H9 (cell line): Measurements from ENCODE around the gene CAB39. TPM values are rescaled to one million over a fixed set of nuclear protein-coding genes. Genes with fewer than 3 reads are reported as not detected.

Experiments used
- DNase-seq: peaks from one replicate; pipeline ENCODE4 v3.0.0-alpha.2; 2017
- H2AFZ ChIP-seq: one replicate; pipeline ENCODE4 v1.6.1; 2013; ENCODE audit warnings: mild to moderate bottlenecking, low read length, control low read depth, moderate library complexity
- H2AK5ac ChIP-seq: 2 replicates; pipeline ENCODE4 v1.6.1; 2013; ENCODE audit warnings: low read length, control low read depth, mixed read lengths; ENCODE audit not compliant: insufficient read length
- H2BK120ac ChIP-seq: one replicate; pipeline ENCODE4 v1.6.1; 2013; ENCODE audit warnings: low read depth, mild to moderate bottlenecking, low read length, control low read depth, inconsistent platforms; ENCODE audit not compliant: poor library complexity, severe bottlenecking
- H2BK12ac ChIP-seq: 2 replicates; pipeline ENCODE4 v1.6.1; 2013; ENCODE audit warnings: low read length, control low read depth, mixed read lengths, low read depth; ENCODE audit not compliant: insufficient read length
- H2BK15ac ChIP-seq: 2 replicates; pipeline ENCODE4 v1.6.1; 2013; ENCODE audit warnings: low read depth, low read length, control low read depth
- H2BK20ac ChIP-seq: one replicate; pipeline ENCODE4 v1.6.1; 2013; ENCODE audit warnings: low read depth, mild to moderate bottlenecking, low read length, control low read depth, inconsistent platforms; ENCODE audit not compliant: poor library complexity, severe bottlenecking
- H2BK5ac ChIP-seq: 2 replicates; pipeline ENCODE4 v1.6.1; 2013; ENCODE audit warnings: low read length, control low read depth, mixed read lengths; ENCODE audit not compliant: insufficient read length
- H3K14ac ChIP-seq: 2 replicates; pipeline ENCODE4 v1.6.1; 2013; ENCODE audit warnings: low read length, control low read depth; ENCODE audit not compliant: insufficient read depth
- H3K18ac ChIP-seq: 2 replicates; pipeline ENCODE4 v1.6.1; 2013; ENCODE audit warnings: low read depth, mild to moderate bottlenecking, mixed read lengths, low read length, control low read depth; ENCODE audit not compliant: insufficient read length
- H3K23ac ChIP-seq: 2 replicates; pipeline ENCODE4 v1.6.1; 2013; ENCODE audit warnings: low read length, control low read depth, mixed read lengths, low read depth; ENCODE audit not compliant: insufficient read length
- H3K23me2 ChIP-seq: 2 replicates; pipeline ENCODE4 v1.6.1; 2013; ENCODE audit warnings: low read depth, mild to moderate bottlenecking, mixed read lengths, low read length, control low read depth; ENCODE audit not compliant: insufficient read length, poor library complexity, severe bottlenecking
- H3K27ac ChIP-seq: 2 replicates; pipeline ENCODE4 v1.5.1; 2013; ENCODE audit warnings: low read length, control low read depth, mixed read lengths, low read depth; ENCODE audit not compliant: insufficient read length
- H3K27me3 ChIP-seq: 2 replicates; pipeline ENCODE4 v1.6.1; 2013; ENCODE audit warnings: low read length, control low read depth, inconsistent platforms; ENCODE audit not compliant: insufficient read depth
- H3K4ac ChIP-seq: 2 replicates; pipeline ENCODE4 v1.6.1; 2013; ENCODE audit warnings: low read depth, mild to moderate bottlenecking, control low read depth, inconsistent platforms, low read length, moderate library complexity
- H3K4me1 ChIP-seq: 2 replicates; pipeline ENCODE4 v1.6.1; 2013; ENCODE audit warnings: low read length, control low read depth, inconsistent platforms; ENCODE audit not compliant: insufficient read depth
- H3K4me2 ChIP-seq: 2 replicates; pipeline ENCODE4 v1.6.1; 2013; ENCODE audit warnings: low read length, control low read depth, mixed read lengths; ENCODE audit not compliant: insufficient read length, insufficient read depth
- H3K56ac ChIP-seq: 2 replicates; pipeline ENCODE4 v1.6.1; 2013; ENCODE audit warnings: low read depth, mild to moderate bottlenecking, mixed read lengths, low read length, control low read depth; ENCODE audit not compliant: insufficient read length
- H3K79me1 ChIP-seq: 2 replicates; pipeline ENCODE4 v1.6.1; 2013; ENCODE audit warnings: low read depth, mild to moderate bottlenecking, moderate library complexity, low read length, control low read depth, inconsistent platforms; ENCODE audit not compliant: insufficient read depth, poor library complexity, severe bottlenecking
- H3K79me2 ChIP-seq: 2 replicates; pipeline ENCODE4 v1.6.1; 2013; ENCODE audit warnings: low read length, control low read depth, inconsistent platforms; ENCODE audit not compliant: insufficient read depth
- H3K9ac ChIP-seq: 2 replicates; pipeline ENCODE4 v1.6.1; 2013; ENCODE audit warnings: low read length, control low read depth, mixed read lengths; ENCODE audit not compliant: insufficient read length; ENCODE audit errors: extremely low read depth
- H3K9me3 ChIP-seq: one replicate; pipeline ENCODE4 v1.6.1; 2013; ENCODE audit warnings: low read depth, low read length, inconsistent platforms; ENCODE audit not compliant: control insufficient read depth
- H3T11ph ChIP-seq: one replicate; pipeline ENCODE4 v1.6.1; 2013; ENCODE audit warnings: mild to moderate bottlenecking, low read length, control low read depth, inconsistent platforms
- H4K20me1 ChIP-seq: one replicate; pipeline ENCODE4 v1.6.1; 2013; ENCODE audit not compliant: control insufficient read depth, insufficient read length, insufficient read depth
- H4K5ac ChIP-seq: 2 replicates; pipeline ENCODE4 v1.6.1; 2013; ENCODE audit warnings: low read depth, mild to moderate bottlenecking, mixed read lengths, low read length, control low read depth; ENCODE audit not compliant: insufficient read length
- H4K8ac ChIP-seq: replicated peaks from 2 replicates; pipeline ENCODE4 v1.6.1; 2013; ENCODE audit warnings: low read length, control low read depth, mixed read lengths, low read depth; ENCODE audit not compliant: insufficient read length
- H4K91ac ChIP-seq: 2 replicates; pipeline ENCODE4 v1.6.1; 2013; ENCODE audit warnings: low read depth, mild to moderate bottlenecking, moderate library complexity, mixed read lengths, low read length, control low read depth; ENCODE audit not compliant: insufficient read length
- H3K27ac Mint-ChIP-seq, 3 experiments: 2 replicates in 2 of 3; 3 replicates in 1 of 3; pipeline ENCODE4 v1.8.0; 2020 to 2021; ENCODE audit warnings: mixed read lengths in 3 of 3, mild to moderate bottlenecking in 1 of 3, moderate library complexity in 1 of 3
- H3K27me3 Mint-ChIP-seq: 2 replicates; pipeline ENCODE4 v1.8.0; 2021; ENCODE audit warnings: low read depth, mild to moderate bottlenecking, moderate library complexity, mixed read lengths
- H3K36me3 Mint-ChIP-seq, 3 experiments: 2 replicates in 2 of 3; 3 replicates in 1 of 3; pipeline ENCODE4 v1.8.0; 2020 to 2021; ENCODE audit warnings: low read depth in 3 of 3, mixed read lengths in 3 of 3; ENCODE audit not compliant: insufficient read depth in 1 of 3
- H3K4me1 Mint-ChIP-seq, 2 experiments: 2 replicates each; pipeline ENCODE4 v1.8.0; 2020; ENCODE audit warnings: mixed read lengths in 2 of 2
- H3K4me3 Mint-ChIP-seq, 2 experiments: 2 replicates in 1 of 2; 3 replicates in 1 of 2; pipeline ENCODE4 v1.8.0; 2020 to 2021; ENCODE audit warnings: mild to moderate bottlenecking in 2 of 2, mixed read lengths in 2 of 2, moderate library complexity in 1 of 2
- H3K9me3 Mint-ChIP-seq, 2 experiments: 2 replicates in 1 of 2; 3 replicates in 1 of 2; pipeline ENCODE4 v1.8.0; 2020; ENCODE audit warnings: mild to moderate bottlenecking in 2 of 2, mixed read lengths in 2 of 2, moderate library complexity in 1 of 2
- CTCF ChIP-seq: fragments of 200-600 bp; sonication (generic); conservative IDR thresholded peaks from 3 replicates; pipeline ENCODE4 v1.8.0; 2021; ENCODE audit warnings: antibody characterized with exemption, mild to moderate bottlenecking
- WGBS: extraction: QIAGEN DNeasy Blood & Tissue Kit; methylation state at CpG from one replicate; pipeline ENCODE4 v1.1.7; 2013; ENCODE audit warnings: missing lambda C conversion rate, low lambda C conversion rate, mixed read lengths; ENCODE audit not compliant: insufficient read length; ENCODE audit errors: extremely low coverage; 5-methylcytosine and 5-hydroxymethylcytosine counted together
- total RNA-seq: library from RNA; stranded (reverse); gene quantifications from 2 replicates; pipeline ENCODE4 v1.2.1, GENCODE V29; 2021

Gene CAB39
- total RNA-seq, 1 experiment from 2014 or later = 42.7 TPM

GRCh38 chr2:230693411-230693810, 19.2 kb upstream of the CAB39 start:
- no peak overlapping the region for H2BK20ac ChIP-seq
- no peak overlapping the region for H2BK120ac ChIP-seq
- H3K14ac ChIP-seq = no peak overlapping the region
- no peak overlapping the region; a peak in 1 of 7 replicates for H3K27ac Mint-ChIP-seq
- no peaks in the 10 kb centered on the region for H3K79me2 ChIP-seq
- no peaks in the 10 kb centered on the region for H3K27me3 ChIP-seq
- no peak overlapping the region for H2AFZ ChIP-seq
- no peaks in the 10 kb centered on the region for H3K23me2 ChIP-seq
- H4K8ac ChIP-seq = no peak overlapping the region
- no peak overlapping the region for H2BK5ac ChIP-seq
- WGBS = no CpG with 5 or more reads among the region's 6 CpGs
- H4K20me1 ChIP-seq = no peaks in the 10 kb centered on the region
- DNase-seq = no peak
- no peak overlapping the region for H3K4me2 ChIP-seq
- no peak overlapping the region for H4K5ac ChIP-seq
- no peaks in the 10 kb centered on the region for H3K9me3 Mint-ChIP-seq
- H3K4ac ChIP-seq = no peak overlapping the region
- H3K9me3 ChIP-seq = no peaks in the 10 kb centered on the region
- H3K4me1 ChIP-seq = peaks cover 4% of the 10 kb centered on the region; the same call in 1 of the 2 replicates
- H2AK5ac ChIP-seq = no peak overlapping the region
- no peaks in the 10 kb centered on the region for H3K79me1 ChIP-seq
- no peak overlapping the region for H3K56ac ChIP-seq
- no peak overlapping the region for H2BK12ac ChIP-seq
- no peak overlapping the region for H3K27ac ChIP-seq
- H3K23ac ChIP-seq = no peak overlapping the region
- H3K18ac ChIP-seq = no peak overlapping the region
- TF ChIP-seq CTCF = no peak
- H3K36me3 Mint-ChIP-seq = no peaks in the 10 kb centered on the region; a peak in 1 of 7 replicates
- no peak overlapping the region for H2BK15ac ChIP-seq
- no peak overlapping the region for H3K4me3 Mint-ChIP-seq
- no peak overlapping the region for H4K91ac ChIP-seq
- no peak overlapping the region for H3T11ph ChIP-seq
- H3K27me3 Mint-ChIP-seq = peaks cover 1% of the 10 kb centered on the region; the same call in 1 of the 2 replicates
- H3K9ac ChIP-seq = no peak overlapping the region
- peaks cover 5 to 9% of the 10 kb centered on the region in 2 experiments for H3K4me1 Mint-ChIP-seq
